ENCODE measurements around the gene RSAD1.
A peak's percentile ranks its signal among the peaks of the same experiment; 100 is the strongest.

RSAD1 gene

DNA sequence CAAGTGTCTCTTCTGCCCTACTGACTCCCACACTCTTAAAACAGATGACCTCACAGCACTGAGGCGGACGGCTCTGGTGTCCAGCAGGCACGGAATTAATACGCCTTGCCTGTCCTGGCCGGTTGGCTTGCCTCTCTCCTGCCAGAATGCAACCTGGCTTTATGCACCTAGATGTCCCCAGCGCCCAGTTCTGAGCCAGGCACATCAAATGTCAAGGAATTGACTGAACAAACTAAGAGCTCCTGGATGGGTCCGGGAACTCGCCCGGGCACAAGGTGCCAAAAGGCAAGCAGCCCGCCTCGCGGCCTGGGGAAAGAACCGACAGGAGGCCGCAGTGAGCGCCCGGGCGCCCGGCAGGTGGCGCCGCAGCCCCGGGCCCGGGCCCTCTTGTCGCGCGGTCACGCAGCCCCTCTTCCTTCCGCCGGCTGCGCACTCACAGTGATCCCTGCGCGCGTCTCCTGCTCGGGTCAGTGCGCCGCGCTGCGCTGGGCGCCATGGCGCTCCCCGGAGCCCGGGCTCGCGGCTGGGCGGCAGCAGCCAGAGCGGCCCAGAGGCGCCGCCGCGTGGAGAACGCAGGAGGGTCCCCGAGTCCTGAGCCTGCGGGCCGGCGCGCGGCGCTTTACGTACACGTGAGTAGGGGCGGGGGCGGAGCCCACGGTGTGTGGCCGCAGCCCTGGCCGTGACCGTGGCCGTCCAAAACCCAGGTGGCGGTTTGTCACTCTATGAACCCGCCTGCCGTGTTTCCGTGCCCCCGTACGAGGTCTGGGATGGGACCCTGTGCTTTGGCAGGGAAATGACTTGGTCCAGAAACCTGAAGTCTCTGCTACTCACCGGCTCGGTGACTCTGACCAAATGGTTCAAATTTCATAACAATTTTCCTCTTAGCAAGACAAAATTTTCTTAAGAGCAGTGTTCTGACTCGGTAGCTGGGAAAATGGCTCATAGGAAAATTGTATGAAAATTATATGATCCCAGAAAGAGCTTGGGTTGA is at the start of gene RSAD1:
Gene RSAD1, plus strand, starts transcription at position 470 of the 991 bp plus-strand sequence. Its CDS starts 25 bp downstream, at position 495.
- peak within 1 kb of the TSS; percentile 80 for H3K27ac Mint-ChIP-seq
- DNase-seq (ENCODE audit: low spot score): peak; percentile 84
- peaks cover 20% of the 10 kb centered on the region for H3K4me1 Mint-ChIP-seq (ENCODE audit: low read depth)
- H3K36me3 Mint-ChIP-seq (ENCODE audit: low read depth): peaks cover 8% of the 10 kb centered on the region
- no peaks in the 10 kb centered on the region for H3K9me3 Mint-ChIP-seq
- peaks cover 8% of the 10 kb centered on the region for H3K27me3 Mint-ChIP-seq (ENCODE audit: low read depth)
- H3K4me3 Mint-ChIP-seq: peak within 1 kb of the TSS; percentile 89

DNA sequence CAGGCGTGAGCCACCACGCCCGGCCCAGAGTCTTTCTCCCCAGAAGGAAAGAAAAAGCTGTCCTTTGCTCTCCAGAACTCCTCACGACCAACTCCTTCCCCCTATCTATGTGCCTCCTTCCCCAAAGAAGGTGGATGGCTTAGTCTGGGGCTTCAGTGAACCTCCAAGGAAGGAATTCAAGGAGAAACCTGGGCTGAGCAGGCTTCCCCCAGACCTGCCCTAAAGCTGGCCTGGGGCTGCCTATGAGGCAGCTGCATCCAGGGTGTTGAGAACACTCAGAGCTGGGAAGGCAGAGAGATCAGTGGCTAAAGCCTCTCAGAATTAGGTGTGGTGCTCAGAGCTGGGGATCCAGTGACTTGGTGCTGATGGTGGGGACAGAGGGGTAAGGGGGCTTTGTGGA is 48.9 kb upstream of the RSAD1 start:
- DNase-seq (ENCODE audit: low spot score): no peak
- no peak overlapping the region for H3K4me3 Mint-ChIP-seq
- H3K9me3 Mint-ChIP-seq: no peaks in the 10 kb centered on the region
- H3K27me3 Mint-ChIP-seq (ENCODE audit: low read depth): no peaks in the 10 kb centered on the region
- peaks cover 1% of the 10 kb centered on the region for H3K36me3 Mint-ChIP-seq (ENCODE audit: low read depth)
- peaks cover 20% of the 10 kb centered on the region for H3K4me1 Mint-ChIP-seq (ENCODE audit: low read depth)
- no peak overlapping the region for H3K27ac Mint-ChIP-seq

DNA sequence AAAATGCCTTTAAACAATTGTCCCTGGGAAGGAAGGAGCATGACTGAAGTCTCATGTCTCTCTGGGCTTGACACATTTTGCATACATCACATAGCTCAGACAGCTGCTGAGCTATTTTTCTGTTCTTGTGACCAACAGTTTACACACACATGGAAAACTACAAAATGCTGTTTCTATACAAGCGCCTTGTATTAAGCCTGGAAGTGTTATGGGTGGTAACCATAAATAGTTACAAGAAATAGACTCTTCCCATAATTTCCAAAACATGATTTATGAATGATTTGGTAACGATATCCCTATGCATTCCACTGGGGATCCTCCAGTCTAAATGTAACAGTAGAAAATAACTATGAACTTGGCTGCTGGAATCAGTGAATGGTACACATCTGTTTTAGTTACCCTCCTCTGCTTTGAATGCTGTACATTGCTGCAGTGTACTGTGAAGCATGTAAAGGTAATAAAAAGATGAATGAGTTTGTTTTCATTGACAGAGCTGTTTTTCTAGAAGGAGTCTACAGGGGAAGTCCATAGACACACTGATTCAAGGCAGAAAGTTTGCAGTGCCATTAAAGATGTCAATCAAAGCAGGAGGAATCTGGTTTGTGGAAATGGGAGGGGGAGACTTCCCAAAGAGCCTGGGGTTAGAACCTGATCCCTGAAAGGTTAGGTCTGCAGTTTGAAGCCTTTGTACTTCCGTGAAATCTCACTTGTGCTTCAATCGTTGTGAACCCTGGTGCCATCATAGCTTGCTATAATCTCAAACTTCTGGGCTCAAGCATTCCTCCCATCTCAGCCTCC is 47.6 kb upstream of the RSAD1 start:
- no peak for DNase-seq (ENCODE audit: low spot score)
- no peaks in the 10 kb centered on the region for H3K27me3 Mint-ChIP-seq (ENCODE audit: low read depth)
- no peaks in the 10 kb centered on the region for H3K9me3 Mint-ChIP-seq
- H3K4me3 Mint-ChIP-seq: no peak overlapping the region
- peaks cover 13% of the 10 kb centered on the region for H3K4me1 Mint-ChIP-seq (ENCODE audit: low read depth)
- H3K36me3 Mint-ChIP-seq (ENCODE audit: low read depth): peaks cover 1% of the 10 kb centered on the region
- no peak overlapping the region for H3K27ac Mint-ChIP-seq

DNA sequence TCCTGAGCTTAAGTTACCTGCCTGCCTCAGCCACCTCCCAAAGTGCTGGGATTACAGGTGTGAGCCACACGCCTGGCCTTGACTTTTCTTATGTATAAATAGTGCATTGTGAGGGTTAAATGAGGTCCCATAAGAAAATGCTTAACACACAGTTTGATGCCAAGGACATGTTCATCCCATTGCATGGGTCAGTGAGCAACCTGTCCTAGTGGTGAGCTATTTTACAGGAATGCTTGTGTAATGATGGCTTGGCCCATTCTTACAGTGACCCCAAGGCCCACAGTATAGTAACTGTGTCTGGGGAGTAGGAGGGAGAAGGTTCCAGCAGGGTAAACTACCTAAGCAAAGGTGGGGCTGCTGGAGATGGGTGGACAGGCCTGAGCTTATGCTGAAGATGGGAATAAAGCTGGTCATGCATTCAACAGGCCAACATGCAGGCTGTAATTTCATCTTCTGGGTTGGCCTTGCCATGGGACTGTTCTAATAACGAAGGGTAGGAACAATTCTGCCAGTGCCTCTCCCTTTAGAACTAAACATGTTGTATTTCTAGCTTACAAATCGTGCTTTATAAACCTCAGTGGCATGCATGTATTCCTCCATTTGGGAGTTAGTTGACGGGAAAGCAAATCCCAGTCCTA is 46.4 kb upstream of the RSAD1 start:
- Mint-ChIP-seq H3K27ac (no peak overlapping the region), H3K27me3 (ENCODE audit: low read depth) (no peaks in the 10 kb centered on the region)

DNA sequence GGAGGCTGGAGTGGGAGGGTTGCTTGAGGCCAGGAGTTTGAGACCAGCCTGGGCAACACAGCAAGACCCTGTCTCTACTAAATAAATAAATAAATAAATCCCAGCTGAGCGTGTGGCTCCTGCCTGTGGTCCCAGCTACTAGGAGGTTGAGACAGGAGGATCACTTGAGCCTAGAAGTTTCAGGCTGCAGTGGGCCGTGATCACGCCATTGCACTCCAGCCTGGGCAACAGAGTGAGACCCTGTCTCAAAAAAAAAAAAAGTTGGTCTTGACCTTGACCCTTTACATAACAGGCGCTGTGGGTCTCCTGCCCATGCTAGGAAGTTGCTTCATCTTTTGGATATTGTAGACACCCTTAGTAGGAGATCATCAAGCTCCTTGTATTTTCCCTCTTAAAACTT is 41.3 kb upstream of the RSAD1 start:
- no peak for DNase-seq (ENCODE audit: low spot score)
- H3K4me3 Mint-ChIP-seq: no peak overlapping the region
- no peaks in the 10 kb centered on the region for H3K27me3 Mint-ChIP-seq (ENCODE audit: low read depth)
- H3K4me1 Mint-ChIP-seq (ENCODE audit: low read depth): no peaks in the 10 kb centered on the region
- no peaks in the 10 kb centered on the region for H3K9me3 Mint-ChIP-seq
- H3K36me3 Mint-ChIP-seq (ENCODE audit: low read depth): peaks cover 1% of the 10 kb centered on the region
- H3K27ac Mint-ChIP-seq: no peak overlapping the region

More for the DNA sequence above, 46.4 kb upstream of the RSAD1 start:
- H3K4me1 Mint-ChIP-seq (ENCODE audit: low read depth): peaks cover 7% of the 10 kb centered on the region
- no peak for DNase-seq (ENCODE audit: low spot score)
- H3K9me3 Mint-ChIP-seq: no peaks in the 10 kb centered on the region
- peaks cover 1% of the 10 kb centered on the region for H3K36me3 Mint-ChIP-seq (ENCODE audit: low read depth)
- H3K4me3 Mint-ChIP-seq: no peak overlapping the region

DNA sequence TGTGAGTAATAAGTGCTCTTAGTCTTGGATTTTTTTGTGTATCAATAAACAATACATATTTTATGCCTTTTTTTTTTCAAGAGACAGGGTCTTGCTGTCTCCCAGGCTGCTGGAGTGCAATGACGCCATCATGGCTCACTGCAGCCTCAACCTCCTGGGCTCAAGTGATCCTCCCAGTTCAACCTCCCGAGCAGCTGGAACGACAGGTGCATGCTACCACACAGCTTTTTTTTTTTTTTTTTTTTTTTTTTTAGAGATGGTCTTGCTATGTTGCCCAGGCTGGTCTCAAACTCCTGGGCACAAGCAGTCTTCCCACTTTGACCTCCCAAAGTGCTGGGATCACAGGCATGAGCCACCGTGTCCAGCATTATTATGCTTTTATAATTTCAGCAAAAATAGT is 39.7 kb upstream of the RSAD1 start:
- Mint-ChIP-seq H3K9me3 (no peaks in the 10 kb centered on the region), H3K27ac (no peak overlapping the region), H3K27me3 (ENCODE audit: low read depth) (no peaks in the 10 kb centered on the region), H3K4me1 (ENCODE audit: low read depth) (no peaks in the 10 kb centered on the region), H3K4me3 (no peak overlapping the region), H3K36me3 (ENCODE audit: low read depth) (peaks cover 1% of the 10 kb centered on the region)
- DNase-seq (ENCODE audit: low spot score): no peak

DNA sequence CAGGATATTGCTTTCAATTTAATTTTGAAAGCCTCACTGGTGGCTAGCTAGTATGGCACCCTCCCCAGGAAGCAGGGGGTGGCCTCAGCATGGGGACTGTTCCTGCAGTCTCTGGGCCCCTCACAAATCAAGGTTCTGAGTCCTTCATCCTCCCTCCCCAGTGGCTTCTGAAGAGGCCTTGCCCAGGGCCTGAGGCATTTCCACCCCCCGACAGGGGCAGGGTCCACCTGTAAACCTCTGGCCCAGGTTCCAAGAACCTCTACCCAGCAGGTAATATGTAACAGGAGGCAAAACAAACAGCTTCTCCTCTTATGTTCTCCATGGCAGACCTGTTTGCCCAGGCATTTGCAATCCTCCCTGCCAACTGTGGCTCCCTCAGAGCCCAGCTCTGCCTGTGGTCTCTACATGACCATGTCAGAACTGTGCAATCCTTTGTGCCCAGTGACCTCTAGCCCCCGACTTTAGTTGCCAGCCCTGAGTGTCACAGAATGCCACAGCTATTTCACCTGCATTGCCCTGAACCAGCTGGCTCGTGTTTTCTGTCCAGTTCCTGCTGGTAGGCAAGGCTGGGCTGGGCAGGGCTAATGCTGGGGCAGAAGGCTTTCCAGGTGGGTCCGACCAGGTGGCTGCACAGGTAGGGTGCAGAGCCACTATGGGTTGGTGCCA is 38.4 kb upstream of the RSAD1 start:
- Mint-ChIP-seq H3K27ac (no peak overlapping the region), H3K9me3 (no peaks in the 10 kb centered on the region), H3K4me3 (no peak overlapping the region), H3K4me1 (ENCODE audit: low read depth) (no peaks in the 10 kb centered on the region), H3K36me3 (ENCODE audit: low read depth) (no peaks in the 10 kb centered on the region), H3K27me3 (ENCODE audit: low read depth) (no peaks in the 10 kb centered on the region)
- DNase-seq (ENCODE audit: low spot score): no peak

DNA sequence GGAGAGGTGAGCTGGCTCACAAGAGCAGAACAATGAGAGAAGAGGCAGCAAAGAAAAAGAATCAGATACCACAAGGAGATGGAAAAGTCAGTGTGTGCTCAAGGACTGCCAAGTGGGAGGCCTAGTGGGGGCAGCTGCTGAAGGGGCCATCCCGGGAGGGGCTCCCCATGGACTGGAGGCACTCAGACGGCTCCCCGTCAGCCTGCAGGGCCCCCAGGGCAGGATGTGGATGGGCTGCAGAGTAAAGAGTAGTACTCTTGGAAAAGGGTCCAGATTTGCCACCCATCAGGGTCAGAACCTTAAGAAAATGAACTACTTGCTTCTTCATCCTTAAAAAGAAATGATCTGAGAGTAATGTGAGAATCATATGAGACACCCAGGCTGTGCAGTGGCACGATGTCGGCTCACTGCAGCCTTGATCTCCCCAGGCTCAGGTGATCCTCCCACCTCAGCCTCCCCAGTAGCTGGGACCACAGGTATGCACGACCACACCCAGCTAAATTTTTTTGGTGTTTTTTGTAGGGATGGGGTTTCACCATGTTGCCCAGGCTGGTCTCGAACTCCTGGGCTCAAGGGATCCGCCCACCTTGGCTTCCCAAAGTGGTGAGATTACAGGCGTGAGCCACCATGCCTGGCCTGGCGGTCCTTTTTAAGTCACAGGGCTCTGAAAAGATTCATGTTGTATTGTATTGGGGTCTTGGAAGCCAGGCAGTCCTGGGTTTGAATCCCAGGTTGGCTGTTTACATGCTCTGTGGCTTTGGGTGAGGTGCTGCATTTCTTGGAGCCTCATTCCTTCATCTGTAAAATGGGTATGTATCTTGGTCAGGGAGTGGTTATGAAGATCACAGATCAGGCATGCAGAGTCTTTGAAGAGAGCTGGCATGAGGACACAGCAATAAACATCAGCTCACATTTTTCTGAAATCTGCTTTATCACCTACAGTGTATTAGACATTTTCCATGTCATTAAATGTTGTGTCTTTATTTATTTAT is 37.5 kb upstream of the RSAD1 start:
- no peak overlapping the region for H3K27ac Mint-ChIP-seq
- H3K36me3 Mint-ChIP-seq (ENCODE audit: low read depth): no peaks in the 10 kb centered on the region
- no peak overlapping the region for H3K4me3 Mint-ChIP-seq
- no peaks in the 10 kb centered on the region for H3K27me3 Mint-ChIP-seq (ENCODE audit: low read depth)
- no peak for DNase-seq (ENCODE audit: low spot score)
- no peaks in the 10 kb centered on the region for H3K4me1 Mint-ChIP-seq (ENCODE audit: low read depth)
- no peaks in the 10 kb centered on the region for H3K9me3 Mint-ChIP-seq

DNA sequence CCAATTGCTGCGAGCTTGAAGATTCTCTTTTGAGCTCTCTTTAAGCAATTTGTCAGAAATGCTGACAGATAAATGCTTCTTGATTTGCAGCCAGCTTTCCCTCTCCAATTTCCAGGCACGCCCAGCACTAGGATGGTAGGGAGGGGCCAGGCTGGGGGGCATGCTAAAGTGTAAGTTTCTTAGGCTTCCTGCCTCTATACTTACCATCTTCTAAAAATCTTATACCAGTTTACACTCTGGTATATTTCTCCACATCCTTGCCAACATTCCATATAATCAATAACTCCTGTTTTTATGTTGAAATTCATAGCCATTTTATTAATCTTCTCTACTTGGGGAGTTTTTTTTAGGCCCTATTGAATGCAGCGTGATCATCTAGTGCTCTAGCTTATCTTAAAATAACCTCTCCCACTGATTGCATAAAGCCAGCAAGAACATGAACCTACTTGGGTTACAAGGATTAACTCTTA is 35.1 kb upstream of the RSAD1 start:
- H3K4me3 Mint-ChIP-seq: no peak overlapping the region
- H3K27me3 Mint-ChIP-seq (ENCODE audit: low read depth): no peaks in the 10 kb centered on the region

DNA sequence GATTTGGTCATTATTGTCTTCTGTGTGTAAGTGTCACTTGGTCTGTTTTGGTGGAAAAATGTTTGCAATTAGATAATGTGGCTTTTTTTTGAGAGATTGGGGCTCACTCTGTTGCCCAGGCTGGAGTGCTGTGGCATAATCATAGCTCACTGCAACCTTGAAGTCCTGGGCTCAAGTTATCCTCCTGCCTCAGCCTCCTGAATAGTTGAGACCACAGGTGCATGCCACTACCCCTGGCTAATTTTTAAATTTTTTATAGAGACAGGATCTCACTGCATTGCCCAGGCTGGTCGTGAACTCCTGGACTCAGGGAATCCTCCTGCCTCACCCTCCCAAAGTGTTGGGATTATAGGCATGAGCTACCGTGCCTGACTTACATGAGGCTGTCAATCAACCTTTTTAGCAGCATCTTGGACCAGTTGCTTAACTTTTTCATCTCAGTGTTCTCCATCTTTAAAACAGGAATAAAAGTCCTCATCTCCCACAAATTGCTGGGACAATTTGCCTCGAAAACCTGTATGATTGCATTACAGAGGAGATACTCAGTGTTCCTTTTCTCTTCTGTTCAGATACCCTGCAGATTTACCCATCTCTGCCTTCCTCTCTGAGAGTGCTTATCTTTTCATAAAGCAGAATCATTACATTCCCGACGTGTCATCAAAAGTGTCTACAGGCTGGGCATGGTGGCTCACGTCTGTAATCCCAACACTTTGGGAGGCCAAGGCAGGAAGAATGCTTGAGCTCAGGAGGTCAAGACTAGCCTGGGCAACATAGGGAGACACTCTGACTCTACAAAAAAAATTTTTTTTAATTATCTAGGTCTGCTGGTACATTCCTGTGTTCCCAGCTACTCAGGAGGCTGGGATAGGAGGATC is 33.6 kb upstream of the RSAD1 start:
- Mint-ChIP-seq H3K4me1 (ENCODE audit: low read depth) (no peaks in the 10 kb centered on the region), H3K27ac (no peak overlapping the region), H3K36me3 (ENCODE audit: low read depth) (no peaks in the 10 kb centered on the region), H3K4me3 (no peak overlapping the region), H3K9me3 (no peaks in the 10 kb centered on the region), H3K27me3 (ENCODE audit: low read depth) (no peaks in the 10 kb centered on the region)
- DNase-seq (ENCODE audit: low spot score): no peak

More for the DNA sequence above, 35.1 kb upstream of the RSAD1 start:
- no peak for DNase-seq (ENCODE audit: low spot score)
- Mint-ChIP-seq H3K4me1 (ENCODE audit: low read depth) (no peaks in the 10 kb centered on the region), H3K27ac (no peak overlapping the region), H3K36me3 (ENCODE audit: low read depth) (no peaks in the 10 kb centered on the region), H3K9me3 (no peaks in the 10 kb centered on the region)

DNA sequence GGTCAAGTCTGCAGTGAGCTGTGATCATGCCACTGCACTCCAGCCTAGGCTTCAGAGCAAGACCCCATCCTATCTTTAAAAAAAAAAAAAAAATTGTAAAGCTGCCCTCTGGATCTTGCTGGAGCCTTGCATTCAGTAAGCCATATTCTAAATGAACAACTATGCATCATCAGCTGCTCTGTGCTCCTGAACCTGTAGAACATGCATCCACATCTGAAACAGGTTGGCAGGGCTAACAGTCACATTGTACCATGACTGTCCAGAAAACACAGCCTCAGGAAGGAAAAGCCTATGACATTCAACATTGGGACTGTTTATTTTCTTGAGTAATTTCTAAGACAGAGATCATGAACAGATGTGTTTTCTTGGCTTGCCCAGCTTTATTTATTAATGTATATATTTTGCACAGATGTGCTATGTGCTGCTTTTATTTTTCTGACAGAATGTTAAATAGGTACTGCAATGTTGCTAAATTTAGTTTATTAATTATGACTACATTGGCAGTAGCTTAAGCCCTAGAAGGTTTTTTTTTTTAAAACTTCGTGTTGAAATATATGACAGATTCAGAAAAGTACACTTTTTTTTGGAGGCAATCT is 32.8 kb upstream of the RSAD1 start:
- Mint-ChIP-seq H3K36me3 (ENCODE audit: low read depth) (no peaks in the 10 kb centered on the region), H3K27me3 (ENCODE audit: low read depth) (no peaks in the 10 kb centered on the region), H3K4me3 (no peak overlapping the region), H3K27ac (no peak overlapping the region), H3K9me3 (no peaks in the 10 kb centered on the region), H3K4me1 (ENCODE audit: low read depth) (no peaks in the 10 kb centered on the region)
- no peak for DNase-seq (ENCODE audit: low spot score)
